MM.1S (cell line): ENCODE data around the gene NINL.

Source experiments
- DNase-seq: peaks from one replicate; pipeline ENCODE4 v3.0.0-alpha.2; 2015
- H2AFZ ChIP-seq: fragments of 300-600 bp; sonication (generic); 2 replicates; pipeline ENCODE4 v1.6.0; 2016; ENCODE audit warnings: antibody characterized with exemption, low read length
- H3F3A ChIP-seq: fragments of 300-600 bp; sonication (generic); 2 replicates; pipeline ENCODE4 v1.6.1; 2016; ENCODE audit warnings: mild to moderate bottlenecking, antibody characterized with exemption, low read length, moderate library complexity, mixed read lengths; ENCODE audit not compliant: insufficient read depth
- H3K27ac ChIP-seq: fragments of 300-600 bp; sonication (generic); 2 replicates; pipeline ENCODE4 v1.5.1; 2016; ENCODE audit warnings: mild to moderate bottlenecking, low read length
- H3K27me3 ChIP-seq: fragments of 300-600 bp; sonication (generic); replicated peaks from 2 replicates; pipeline ENCODE4 v1.6.0; 2016; ENCODE audit warnings: low read length; ENCODE audit not compliant: insufficient read depth
- H3K36me3 ChIP-seq: fragments of 300-600 bp; sonication (generic); replicated peaks from 2 replicates; pipeline ENCODE4 v1.6.1; 2016; ENCODE audit warnings: mild to moderate bottlenecking, low read length, mixed read lengths; ENCODE audit not compliant: insufficient read depth
- H3K4me1 ChIP-seq: fragments of 300-600 bp; sonication (generic); 2 replicates; pipeline ENCODE4 v1.6.1; 2016; ENCODE audit warnings: low read length, mixed read lengths
- H3K4me2 ChIP-seq: fragments of 300-600 bp; sonication (generic); 2 replicates; pipeline ENCODE4 v1.6.0; 2016; ENCODE audit warnings: low read depth, low read length
- H3K4me3 ChIP-seq: fragments of 300-600 bp; sonication (generic); 2 replicates; pipeline ENCODE4 v1.5.1; 2016; ENCODE audit warnings: low read length, mixed read lengths
- H3K79me2 ChIP-seq: fragments of 300-600 bp; sonication (generic); 2 replicates; pipeline ENCODE4 v1.6.1; 2016; ENCODE audit warnings: mixed run types, low read length, mixed read lengths
- H3K9ac ChIP-seq: fragments of 300-600 bp; sonication (generic); 2 replicates; pipeline ENCODE4 v1.6.1; 2016; ENCODE audit warnings: low read length, mixed read lengths
- H3K9me2 ChIP-seq: fragments of 300-600 bp; sonication (generic); replicated peaks from 2 replicates; pipeline ENCODE4 v1.6.1; 2016; ENCODE audit warnings: mild to moderate bottlenecking, low read length, mixed read lengths; ENCODE audit not compliant: insufficient read depth
- H3K9me3 ChIP-seq: fragments of 300-600 bp; sonication (generic); replicated peaks from 2 replicates; pipeline ENCODE4 v1.6.1; 2016; ENCODE audit warnings: mild to moderate bottlenecking, low read length, mixed read lengths; ENCODE audit not compliant: insufficient read depth
- H4K20me1 ChIP-seq: fragments of 300-600 bp; sonication (generic); 2 replicates; pipeline ENCODE4 v1.6.1; 2016; ENCODE audit warnings: mild to moderate bottlenecking, low read length, moderate library complexity, mixed read lengths; ENCODE audit not compliant: insufficient read depth
- EZH2 ChIP-seq: fragments of 300-600 bp; sonication (generic); optimal IDR thresholded peaks from 2 replicates; pipeline ENCODE3; 2017; ENCODE audit warnings: low read depth, mild to moderate bottlenecking, antibody characterized with exemption, low read length, mixed read lengths
- EZH2phosphoT487 ChIP-seq: fragments of 300-600 bp; sonication (generic); IDR thresholded peaks from 2 replicates; pipeline ENCODE4 v1.6.1; 2018; ENCODE audit warnings: antibody characterized with exemption, low read length
- TF ChIP-seq, protein P1 (sequence below): fragments of 300-600 bp; sonication (generic); IDR thresholded peaks from 2 replicates; pipeline ENCODE4 v1.5.1; 2016; ENCODE audit warnings: antibody characterized with exemption, low read length, mixed read lengths

NINL gene

DNA sequence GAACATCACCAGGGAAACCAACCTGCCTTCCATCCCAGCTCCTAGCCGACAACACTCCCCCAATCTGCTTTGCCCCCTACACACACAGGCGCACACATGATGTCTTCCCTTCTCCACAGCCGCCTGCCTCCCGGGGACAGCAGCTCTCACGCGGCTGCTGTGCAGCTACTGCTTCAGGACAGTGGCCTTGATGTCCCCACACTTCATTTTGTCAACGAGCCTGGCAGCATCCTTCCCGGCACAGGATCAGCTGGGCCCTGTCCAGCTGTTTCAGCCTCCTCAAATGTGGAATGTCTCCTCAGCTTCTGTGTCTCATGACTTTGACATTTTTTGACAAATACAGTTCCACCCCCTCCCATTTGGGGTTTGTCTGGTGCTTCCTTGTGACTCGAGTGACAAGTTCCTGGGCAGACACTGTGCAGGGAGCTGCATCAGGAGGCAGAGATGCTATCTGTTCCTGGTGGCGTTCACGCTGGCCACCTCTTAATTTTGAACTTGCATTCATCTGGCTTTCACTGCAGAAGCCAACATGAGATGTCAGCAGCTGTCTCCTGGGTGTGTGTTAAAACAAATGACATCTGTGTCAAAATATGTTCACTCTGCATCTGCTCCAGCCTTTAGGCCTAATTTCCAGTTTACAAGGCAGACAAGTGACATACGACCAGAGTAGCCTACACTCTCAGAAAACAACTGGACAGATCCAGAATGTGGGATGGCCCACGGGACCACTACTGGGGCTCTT, 120.7 kb downstream of the NINL start:
- H3K4me3 ChIP-seq: no peak overlapping the region
- no peaks in the 10 kb centered on the region for H3K27me3 ChIP-seq
- H3K27ac ChIP-seq: no peak overlapping the region
- TF ChIP-seq EZH2phosphoT487: no peak
- TF ChIP-seq, protein P1, sequence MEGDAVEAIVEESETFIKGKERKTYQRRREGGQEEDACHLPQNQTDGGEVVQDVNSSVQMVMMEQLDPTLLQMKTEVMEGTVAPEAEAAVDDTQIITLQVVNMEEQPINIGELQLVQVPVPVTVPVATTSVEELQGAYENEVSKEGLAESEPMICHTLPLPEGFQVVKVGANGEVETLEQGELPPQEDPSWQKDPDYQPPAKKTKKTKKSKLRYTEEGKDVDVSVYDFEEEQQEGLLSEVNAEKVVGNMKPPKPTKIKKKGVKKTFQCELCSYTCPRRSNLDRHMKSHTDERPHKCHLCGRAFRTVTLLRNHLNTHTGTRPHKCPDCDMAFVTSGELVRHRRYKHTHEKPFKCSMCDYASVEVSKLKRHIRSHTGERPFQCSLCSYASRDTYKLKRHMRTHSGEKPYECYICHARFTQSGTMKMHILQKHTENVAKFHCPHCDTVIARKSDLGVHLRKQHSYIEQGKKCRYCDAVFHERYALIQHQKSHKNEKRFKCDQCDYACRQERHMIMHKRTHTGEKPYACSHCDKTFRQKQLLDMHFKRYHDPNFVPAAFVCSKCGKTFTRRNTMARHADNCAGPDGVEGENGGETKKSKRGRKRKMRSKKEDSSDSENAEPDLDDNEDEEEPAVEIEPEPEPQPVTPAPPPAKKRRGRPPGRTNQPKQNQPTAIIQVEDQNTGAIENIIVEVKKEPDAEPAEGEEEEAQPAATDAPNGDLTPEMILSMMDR: no peak
- no peak for TF ChIP-seq EZH2
- DNase-seq: no peak
- H4K20me1 ChIP-seq: no peaks in the 10 kb centered on the region
- H3F3A ChIP-seq: no peaks in the 10 kb centered on the region
- H3K4me2 ChIP-seq: no peak overlapping the region
- H3K36me3 ChIP-seq: no peaks in the 10 kb centered on the region
- no peaks in the 10 kb centered on the region for H3K9me3 ChIP-seq
- no peaks in the 10 kb centered on the region for H3K4me1 ChIP-seq
- H3K9ac ChIP-seq: no peak overlapping the region
- no peaks in the 10 kb centered on the region for H3K79me2 ChIP-seq
- H2AFZ ChIP-seq: no peak overlapping the region
- H3K9me2 ChIP-seq: no peaks in the 10 kb centered on the region

GRCh38 chr20:25461786-25462545, 123.4 kb downstream of the NINL start:
- 0 out of 2 replicates have a peak overlapping the region, but pooled peaks have one; percentile 4 for H3K4me2 ChIP-seq
- no peaks in the 10 kb centered on the region for H3K36me3 ChIP-seq
- H3K27ac ChIP-seq: no peak overlapping the region
- no peaks in the 10 kb centered on the region for H3K79me2 ChIP-seq
- H4K20me1 ChIP-seq: no peaks in the 10 kb centered on the region
- H2AFZ ChIP-seq: no peak overlapping the region
- no peaks in the 10 kb centered on the region for H3F3A ChIP-seq
- no peaks in the 10 kb centered on the region for H3K27me3 ChIP-seq
- no peaks in the 10 kb centered on the region for H3K9me3 ChIP-seq
- no peaks in the 10 kb centered on the region for H3K4me1 ChIP-seq
- H3K9ac ChIP-seq: no peak overlapping the region
- no peaks in the 10 kb centered on the region for H3K9me2 ChIP-seq
- no peak for DNase-seq
- H3K4me3 ChIP-seq: no peak overlapping the region
- TF ChIP-seq EZH2 (no peak), EZH2phosphoT487 (no peak)
- TF ChIP-seq, protein P1: no peak

GRCh38 chr20:25461281-25461650, 124.1 kb downstream of the NINL start:
- TF ChIP-seq EZH2phosphoT487: no peak
- no peak overlapping the region for H3K9ac ChIP-seq
- H3K9me2 ChIP-seq: no peaks in the 10 kb centered on the region
- 0 out of 2 replicates have a peak overlapping the region, but pooled peaks have one; percentile 4 for H3K4me2 ChIP-seq
- H2AFZ ChIP-seq: no peak overlapping the region
- no peaks in the 10 kb centered on the region for H4K20me1 ChIP-seq
- H3K36me3 ChIP-seq: no peaks in the 10 kb centered on the region
- H3K9me3 ChIP-seq: no peaks in the 10 kb centered on the region
- H3K4me1 ChIP-seq: no peaks in the 10 kb centered on the region
- H3K27ac ChIP-seq: no peak overlapping the region
- no peaks in the 10 kb centered on the region for H3K79me2 ChIP-seq
- no peaks in the 10 kb centered on the region for H3K27me3 ChIP-seq
- H3K4me3 ChIP-seq: no peak overlapping the region
- no peak for DNase-seq
- no peaks in the 10 kb centered on the region for H3F3A ChIP-seq
